ENCODE results near the gene NLRC3. TPM values are rescaled to one million over a fixed set of nuclear protein-coding genes. Genes with fewer than 3 reads are reported as not detected.

Gene NLRC3
- total RNA-seq, 1 experiment from 2014 or later, result not detected

GRCh38 chr16:3548445-3548844 lies 28.8 kb downstream of the NLRC3 start:
- H3K9me3 ChIP-seq, result no peaks in the 10 kb centered on the region
- intact Hi-C loops (cut with micrococcal nuclease; ENCODE audit: unreplicated experiment), result no loop called here
- H3K27me3 ChIP-seq (replicated peaks; ENCODE audit: control insufficient read depth, insufficient read depth, low read length), result no peaks in the 10 kb centered on the region
- no peak overlapping the region for H3K4me3 ChIP-seq (ENCODE audit: low read depth, low read length)
- Mint-ChIP-seq H3K4me3 (ENCODE audit: unreplicated experiment) (no peak overlapping the region), H3K36me3 (ENCODE audit: insufficient read depth, unreplicated experiment) (no peaks in the 10 kb centered on the region), H3K4me1 (ENCODE audit: low read depth, unreplicated experiment) (no peaks in the 10 kb centered on the region), H3K9me3 (ENCODE audit: unreplicated experiment) (peaks cover 10% of the 10 kb centered on the region), H3K27ac (ENCODE audit: unreplicated experiment) (no peak overlapping the region), H3K27me3 (ENCODE audit: insufficient read depth, unreplicated experiment) (no peaks in the 10 kb centered on the region)
- DNase-seq, result no peak
- no TSS peak for BruUV-seq (replicated peaks)
- H3K36me3 ChIP-seq (ENCODE audit: control insufficient read depth, insufficient read depth, low read length), result no peaks in the 10 kb centered on the region
- ChIA-PET CTCF (no interaction called here), POLR2A (no interaction called here)
- 0 out of 2 replicates have a peak, but pooled peaks cover 5% of the 10 kb centered on the region for H3K4me1 ChIP-seq
- TF ChIP-seq CTCF (IDR thresholded peaks at IDR 0.05; ENCODE audit: insufficient read depth in 1 of 2, low read depth in 1 of 2, low read length in 1 of 2, severe bottlenecking in 1 of 2, unreplicated experiment in 1 of 2), result no peak

GRCh38 chr16:3546986-3547682 lies 30.1 kb downstream of the NLRC3 start:
- Histone ChIP-seq H3K27me3 (replicated peaks; ENCODE audit: control insufficient read depth, insufficient read depth, low read length) (no peaks in the 10 kb centered on the region), H3K4me3 (ENCODE audit: low read depth, low read length) (no peak overlapping the region), H3K9me3 (no peaks in the 10 kb centered on the region), H3K4me1 (no peaks in the 10 kb centered on the region), H3K36me3 (ENCODE audit: control insufficient read depth, insufficient read depth, low read length) (no peaks in the 10 kb centered on the region)
- DNase-seq, result no peak
- Mint-ChIP-seq H3K4me3 (ENCODE audit: unreplicated experiment) (no peak overlapping the region), H3K27me3 (ENCODE audit: insufficient read depth, unreplicated experiment) (no peaks in the 10 kb centered on the region), H3K9me3 (ENCODE audit: unreplicated experiment) (peaks cover 10% of the 10 kb centered on the region), H3K4me1 (ENCODE audit: low read depth, unreplicated experiment) (no peaks in the 10 kb centered on the region), H3K27ac (ENCODE audit: unreplicated experiment) (no peak overlapping the region), H3K36me3 (ENCODE audit: insufficient read depth, unreplicated experiment) (no peaks in the 10 kb centered on the region)
- ChIA-PET CTCF (no interaction called here), POLR2A (no interaction called here)
- TF ChIP-seq CTCF (IDR thresholded peaks at IDR 0.05; ENCODE audit: insufficient read depth in 1 of 2, low read depth in 1 of 2, low read length in 1 of 2, severe bottlenecking in 1 of 2, unreplicated experiment in 1 of 2), result no peak
- intact Hi-C loops (cut with micrococcal nuclease; ENCODE audit: unreplicated experiment), result no loop called here
- BruUV-seq (replicated peaks), result no TSS peak

- Mint-ChIP-seq H3K36me3 (ENCODE audit: insufficient read depth, unreplicated experiment) (no peaks in the 10 kb centered on the region), H3K27ac (ENCODE audit: unreplicated experiment) (no peak overlapping the region), H3K9me3 (ENCODE audit: unreplicated experiment) (no peaks in the 10 kb centered on the region), H3K4me1 (ENCODE audit: low read depth, unreplicated experiment) (no peaks in the 10 kb centered on the region), H3K27me3 (ENCODE audit: insufficient read depth, unreplicated experiment) (no peaks in the 10 kb centered on the region), H3K4me3 (ENCODE audit: unreplicated experiment) (no peak overlapping the region)
- TF ChIP-seq CTCF (IDR thresholded peaks at IDR 0.05; ENCODE audit: insufficient read depth in 1 of 2, low read depth in 1 of 2, low read length in 1 of 2, severe bottlenecking in 1 of 2, unreplicated experiment in 1 of 2), result no peak
- H3K4me3 ChIP-seq (ENCODE audit: low read depth, low read length), result no peak overlapping the region
- DNase-seq, result no peak
- CTCF ChIA-PET, result no interaction called here
- H3K9me3 ChIP-seq, result no peaks in the 10 kb centered on the region
- no peaks in the 10 kb centered on the region for H3K27me3 ChIP-seq (replicated peaks; ENCODE audit: control insufficient read depth, insufficient read depth, low read length)
- BruUV-seq (replicated peaks), result no TSS peak
- no peaks in the 10 kb centered on the region for H3K4me1 ChIP-seq
- no peaks in the 10 kb centered on the region for H3K36me3 ChIP-seq (ENCODE audit: control insufficient read depth, insufficient read depth, low read length)
- POLR2A ChIA-PET, result no interaction called here
- intact Hi-C loops (cut with micrococcal nuclease; ENCODE audit: unreplicated experiment), result no loop called here
These were observed 34.4 kb downstream of the NLRC3 start for GRCh38 chr16:3542601-3543373.

Measured in Caco-2 (cell line).